OCI-LY1 (cell line): ENCODE data around the gene PLCG2.
"Not testable (repeated sequence)": the region's sequence is repeated elsewhere in the genome, so short reads cannot be mapped to it uniquely, and the experiment has no call there.

Experiments used
- EZH2 ChIP-seq: fragments of 200-600 bp; sonication (generic), shearing (Covaris generic); IDR thresholded peaks from 2 replicates; pipeline ENCODE4 v1.8.0; 2017; ENCODE audit warnings: borderline replicate concordance, mixed run types, mild to moderate bottlenecking, antibody characterized with exemption, low read length, moderate library complexity, mixed read lengths
- TF ChIP-seq, protein P1 (sequence below): fragments of 200-600 bp; sonication (generic), shearing (Covaris generic); IDR thresholded peaks from 2 replicates; pipeline ENCODE4 v1.5.1; 2017; ENCODE audit warnings: mild to moderate bottlenecking, antibody characterized with exemption, low read length, moderate library complexity, mixed read lengths

DNA sequence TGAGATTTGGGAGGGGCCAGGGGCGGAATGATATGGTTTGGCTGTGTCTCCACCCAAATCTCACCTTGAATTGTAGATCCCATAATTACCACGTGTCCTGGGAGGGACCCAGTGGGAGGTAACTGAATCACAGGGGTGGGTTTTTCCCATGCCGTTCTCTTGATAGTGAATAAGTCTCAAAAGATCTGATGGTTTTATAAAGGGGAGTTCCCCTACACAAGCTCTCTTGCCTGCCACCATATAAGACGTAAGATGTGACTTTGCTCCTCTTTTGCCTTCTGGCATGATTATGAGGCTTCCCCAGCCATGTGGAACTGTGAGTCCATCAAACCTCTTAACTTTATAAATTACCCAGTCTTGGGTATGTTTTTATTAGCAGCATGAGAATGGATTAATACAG, 230.7 kb downstream of the PLCG2 start:
- TF ChIP-seq, protein P1, sequence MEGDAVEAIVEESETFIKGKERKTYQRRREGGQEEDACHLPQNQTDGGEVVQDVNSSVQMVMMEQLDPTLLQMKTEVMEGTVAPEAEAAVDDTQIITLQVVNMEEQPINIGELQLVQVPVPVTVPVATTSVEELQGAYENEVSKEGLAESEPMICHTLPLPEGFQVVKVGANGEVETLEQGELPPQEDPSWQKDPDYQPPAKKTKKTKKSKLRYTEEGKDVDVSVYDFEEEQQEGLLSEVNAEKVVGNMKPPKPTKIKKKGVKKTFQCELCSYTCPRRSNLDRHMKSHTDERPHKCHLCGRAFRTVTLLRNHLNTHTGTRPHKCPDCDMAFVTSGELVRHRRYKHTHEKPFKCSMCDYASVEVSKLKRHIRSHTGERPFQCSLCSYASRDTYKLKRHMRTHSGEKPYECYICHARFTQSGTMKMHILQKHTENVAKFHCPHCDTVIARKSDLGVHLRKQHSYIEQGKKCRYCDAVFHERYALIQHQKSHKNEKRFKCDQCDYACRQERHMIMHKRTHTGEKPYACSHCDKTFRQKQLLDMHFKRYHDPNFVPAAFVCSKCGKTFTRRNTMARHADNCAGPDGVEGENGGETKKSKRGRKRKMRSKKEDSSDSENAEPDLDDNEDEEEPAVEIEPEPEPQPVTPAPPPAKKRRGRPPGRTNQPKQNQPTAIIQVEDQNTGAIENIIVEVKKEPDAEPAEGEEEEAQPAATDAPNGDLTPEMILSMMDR: not testable (repeated sequence)
- TF ChIP-seq EZH2: not testable (repeated sequence)
